ENCODE results near the gene METTL27. TPM values are rescaled to one million over a fixed set of nuclear protein-coding genes. Genes with fewer than 3 reads are reported as not detected.

The METTL27 gene
- total and polyA plus RNA-seq, 2 experiments from 2014 or later, result 10.1 to 11.0 TPM

DNA sequence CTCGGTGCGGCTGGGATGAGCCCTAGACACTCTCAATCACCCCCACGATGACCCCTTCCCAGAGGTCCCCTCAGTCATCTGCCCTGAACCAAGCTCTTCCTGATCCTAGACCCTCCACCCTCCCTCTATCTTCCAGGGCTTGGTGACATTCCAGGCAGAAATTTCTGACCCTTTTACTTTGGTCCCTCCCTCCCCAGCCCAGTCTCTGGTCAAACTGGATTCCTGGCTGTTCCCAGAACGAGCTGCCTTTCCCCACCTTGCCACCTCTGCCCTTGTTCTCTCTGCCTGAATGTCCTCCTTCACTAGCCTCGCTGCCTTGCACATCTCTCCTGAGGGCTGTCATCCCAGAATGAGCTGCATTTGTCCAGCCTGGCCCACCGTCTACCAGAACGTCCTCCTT is 12.8 kb downstream of the METTL27 start:
- H4K20me1 ChIP-seq (replicated peaks; ENCODE audit: insufficient read depth), result no peaks in the 10 kb centered on the region
- no peaks in the 10 kb centered on the region for H3K79me2 ChIP-seq (replicated peaks; ENCODE audit: insufficient read depth)
- no peaks in the 10 kb centered on the region for H3K27me3 ChIP-seq (ENCODE audit: insufficient read depth)
- Mint-ChIP-seq H3K27me3 (ENCODE audit: insufficient read depth, low read depth, poor library complexity) (peaks cover 12% of the 10 kb centered on the region), H3K27ac (peak overlapping the region; percentile 91; the same call in 1 of the 2 replicates), H3K4me1 (peaks cover 73% of the 10 kb centered on the region), H3K4me3 (peak overlapping the region; percentile 10; the same call in 1 of the 3 replicates), H3K36me3 (ENCODE audit: low read depth) (peaks cover 12% of the 10 kb centered on the region; the same call in 2 of the 3 replicates), H3K9me3 (peaks cover 11% of the 10 kb centered on the region)
- peaks cover 70% of the 10 kb centered on the region for H3K4me1 ChIP-seq (ENCODE audit: insufficient read depth)
- H3K36me3 ChIP-seq (ENCODE audit: insufficient read depth), result no peaks in the 10 kb centered on the region
- H3K27ac ChIP-seq (ENCODE audit: low read depth), result no peak overlapping the region
- peaks cover 10% of the 10 kb centered on the region for H3F3A ChIP-seq (replicated peaks; ENCODE audit: low read depth)
- DNase-seq (ENCODE audit: low spot score), result peak; percentile 56
- TF ChIP-seq EZH2phosphoT487 (IDR thresholded peaks at IDR 0.05; ENCODE audit: unreplicated experiment), result no peak
- TF ChIP-seq, protein P1, sequence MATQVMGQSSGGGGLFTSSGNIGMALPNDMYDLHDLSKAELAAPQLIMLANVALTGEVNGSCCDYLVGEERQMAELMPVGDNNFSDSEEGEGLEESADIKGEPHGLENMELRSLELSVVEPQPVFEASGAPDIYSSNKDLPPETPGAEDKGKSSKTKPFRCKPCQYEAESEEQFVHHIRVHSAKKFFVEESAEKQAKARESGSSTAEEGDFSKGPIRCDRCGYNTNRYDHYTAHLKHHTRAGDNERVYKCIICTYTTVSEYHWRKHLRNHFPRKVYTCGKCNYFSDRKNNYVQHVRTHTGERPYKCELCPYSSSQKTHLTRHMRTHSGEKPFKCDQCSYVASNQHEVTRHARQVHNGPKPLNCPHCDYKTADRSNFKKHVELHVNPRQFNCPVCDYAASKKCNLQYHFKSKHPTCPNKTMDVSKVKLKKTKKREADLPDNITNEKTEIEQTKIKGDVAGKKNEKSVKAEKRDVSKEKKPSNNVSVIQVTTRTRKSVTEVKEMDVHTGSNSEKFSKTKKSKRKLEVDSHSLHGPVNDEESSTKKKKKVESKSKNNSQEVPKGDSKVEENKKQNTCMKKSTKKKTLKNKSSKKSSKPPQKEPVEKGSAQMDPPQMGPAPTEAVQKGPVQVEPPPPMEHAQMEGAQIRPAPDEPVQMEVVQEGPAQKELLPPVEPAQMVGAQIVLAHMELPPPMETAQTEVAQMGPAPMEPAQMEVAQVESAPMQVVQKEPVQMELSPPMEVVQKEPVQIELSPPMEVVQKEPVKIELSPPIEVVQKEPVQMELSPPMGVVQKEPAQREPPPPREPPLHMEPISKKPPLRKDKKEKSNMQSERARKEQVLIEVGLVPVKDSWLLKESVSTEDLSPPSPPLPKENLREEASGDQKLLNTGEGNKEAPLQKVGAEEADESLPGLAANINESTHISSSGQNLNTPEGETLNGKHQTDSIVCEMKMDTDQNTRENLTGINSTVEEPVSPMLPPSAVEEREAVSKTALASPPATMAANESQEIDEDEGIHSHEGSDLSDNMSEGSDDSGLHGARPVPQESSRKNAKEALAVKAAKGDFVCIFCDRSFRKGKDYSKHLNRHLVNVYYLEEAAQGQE (IDR thresholded peaks at IDR 0.05; ENCODE audit: unreplicated experiment), result no peak
- TF ChIP-seq, protein P2, sequence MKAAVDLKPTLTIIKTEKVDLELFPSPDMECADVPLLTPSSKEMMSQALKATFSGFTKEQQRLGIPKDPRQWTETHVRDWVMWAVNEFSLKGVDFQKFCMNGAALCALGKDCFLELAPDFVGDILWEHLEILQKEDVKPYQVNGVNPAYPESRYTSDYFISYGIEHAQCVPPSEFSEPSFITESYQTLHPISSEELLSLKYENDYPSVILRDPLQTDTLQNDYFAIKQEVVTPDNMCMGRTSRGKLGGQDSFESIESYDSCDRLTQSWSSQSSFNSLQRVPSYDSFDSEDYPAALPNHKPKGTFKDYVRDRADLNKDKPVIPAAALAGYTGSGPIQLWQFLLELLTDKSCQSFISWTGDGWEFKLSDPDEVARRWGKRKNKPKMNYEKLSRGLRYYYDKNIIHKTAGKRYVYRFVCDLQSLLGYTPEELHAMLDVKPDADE (IDR thresholded peaks at IDR 0.05), result no peak
- TF ChIP-seq, protein P3, sequence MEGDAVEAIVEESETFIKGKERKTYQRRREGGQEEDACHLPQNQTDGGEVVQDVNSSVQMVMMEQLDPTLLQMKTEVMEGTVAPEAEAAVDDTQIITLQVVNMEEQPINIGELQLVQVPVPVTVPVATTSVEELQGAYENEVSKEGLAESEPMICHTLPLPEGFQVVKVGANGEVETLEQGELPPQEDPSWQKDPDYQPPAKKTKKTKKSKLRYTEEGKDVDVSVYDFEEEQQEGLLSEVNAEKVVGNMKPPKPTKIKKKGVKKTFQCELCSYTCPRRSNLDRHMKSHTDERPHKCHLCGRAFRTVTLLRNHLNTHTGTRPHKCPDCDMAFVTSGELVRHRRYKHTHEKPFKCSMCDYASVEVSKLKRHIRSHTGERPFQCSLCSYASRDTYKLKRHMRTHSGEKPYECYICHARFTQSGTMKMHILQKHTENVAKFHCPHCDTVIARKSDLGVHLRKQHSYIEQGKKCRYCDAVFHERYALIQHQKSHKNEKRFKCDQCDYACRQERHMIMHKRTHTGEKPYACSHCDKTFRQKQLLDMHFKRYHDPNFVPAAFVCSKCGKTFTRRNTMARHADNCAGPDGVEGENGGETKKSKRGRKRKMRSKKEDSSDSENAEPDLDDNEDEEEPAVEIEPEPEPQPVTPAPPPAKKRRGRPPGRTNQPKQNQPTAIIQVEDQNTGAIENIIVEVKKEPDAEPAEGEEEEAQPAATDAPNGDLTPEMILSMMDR (conservative IDR thresholded peaks at IDR 0.05; ENCODE audit: low read depth in 2 of 2), result no peak
- no peak for TF ChIP-seq ZNF331 (CRISPR knock-in tag; IDR thresholded peaks at IDR 0.05; ENCODE audit: low read depth)
- TF ChIP-seq NANOG (IDR thresholded peaks at IDR 0.05; ENCODE audit: borderline replicate concordance), result no peak
- no peaks in the 10 kb centered on the region for H3K9me2 ChIP-seq (ENCODE audit: insufficient read depth)
- H3K4me2 ChIP-seq, result peak overlapping the region; percentile 80
- H2AFZ ChIP-seq, result no peak overlapping the region
- no peak for ATAC-seq
- no peak overlapping the region for H3K4me3 ChIP-seq

DNA sequence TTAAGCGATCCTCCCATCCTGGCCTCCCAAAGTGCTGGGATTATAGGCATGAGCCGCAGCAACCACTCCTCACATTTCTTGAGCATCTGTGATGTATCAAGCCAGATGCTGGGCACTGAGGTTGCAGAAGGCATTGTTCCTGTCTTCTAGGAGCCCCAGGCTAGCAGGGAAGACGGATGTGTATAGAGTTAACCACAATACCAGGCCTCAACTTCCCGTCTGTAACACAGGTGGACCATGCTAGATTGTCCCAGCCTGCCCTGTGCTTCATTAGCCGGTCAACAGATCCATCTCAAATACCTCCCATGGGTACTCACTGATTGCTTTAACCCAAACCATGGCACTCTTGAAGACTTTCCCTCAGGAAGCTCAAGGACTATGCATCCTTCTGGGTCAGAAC is 13.3 kb downstream of the METTL27 start:
- no peaks in the 10 kb centered on the region for H3K9me2 ChIP-seq (ENCODE audit: insufficient read depth)
- peaks cover 10% of the 10 kb centered on the region for H3F3A ChIP-seq (replicated peaks; ENCODE audit: low read depth)
- H3K4me2 ChIP-seq, result peak overlapping the region; percentile 80; the same call in 1 of the 2 replicates
- H3K79me2 ChIP-seq (replicated peaks; ENCODE audit: insufficient read depth), result no peaks in the 10 kb centered on the region
- no peaks in the 10 kb centered on the region for H4K20me1 ChIP-seq (replicated peaks; ENCODE audit: insufficient read depth)
- H3K27ac Mint-ChIP-seq, result peak overlapping the region; percentile 70; the same call in 1 of the 2 replicates
- no peak overlapping the region for H2AFZ ChIP-seq
- peaks cover 12% of the 10 kb centered on the region for H3K27me3 Mint-ChIP-seq (ENCODE audit: insufficient read depth, low read depth, poor library complexity)
- H3K4me3 ChIP-seq, result no peak overlapping the region
- H3K27me3 ChIP-seq (ENCODE audit: insufficient read depth), result no peaks in the 10 kb centered on the region
- peaks cover 70% of the 10 kb centered on the region for H3K4me1 ChIP-seq (ENCODE audit: insufficient read depth)
- peaks cover 7% of the 10 kb centered on the region; the same call in 2 of the 3 replicates for H3K36me3 Mint-ChIP-seq (ENCODE audit: low read depth)
- peaks cover 73% of the 10 kb centered on the region for H3K4me1 Mint-ChIP-seq
- H3K9me3 Mint-ChIP-seq, result peaks cover 6% of the 10 kb centered on the region; the same call in 2 of the 3 replicates
- H3K27ac ChIP-seq (ENCODE audit: low read depth), result no peak overlapping the region
- H3K36me3 ChIP-seq (ENCODE audit: insufficient read depth), result no peaks in the 10 kb centered on the region
- DNase-seq (ENCODE audit: low spot score) (no peak), ATAC-seq (no peak)
- H3K4me3 Mint-ChIP-seq, result peak overlapping the region; percentile 19; the same call in 1 of the 3 replicates
- TF ChIP-seq, protein P1 (IDR thresholded peaks at IDR 0.05; ENCODE audit: unreplicated experiment), result no peak
- TF ChIP-seq EZH2 (IDR thresholded peaks at IDR 0.05; ENCODE audit: low read depth, unreplicated experiment), result no peak
- TF ChIP-seq, protein P3 (conservative IDR thresholded peaks at IDR 0.05; ENCODE audit: low read depth in 2 of 2), result no peak
- TF ChIP-seq CREB1 (CRISPR knock-in tag; IDR thresholded peaks at IDR 0.05; ENCODE audit: low read depth), result no peak
- TF ChIP-seq STAT1 (IDR thresholded peaks at IDR 0.05; ENCODE audit: unreplicated experiment), result no peak
- TF ChIP-seq ZNF331 (CRISPR knock-in tag; IDR thresholded peaks at IDR 0.05; ENCODE audit: low read depth), result no peak
- no peak for TF ChIP-seq NANOG (IDR thresholded peaks at IDR 0.05; ENCODE audit: borderline replicate concordance)
- TF ChIP-seq EZH2phosphoT487 (IDR thresholded peaks at IDR 0.05; ENCODE audit: unreplicated experiment), result no peak
